Neural progenitor cell (in vitro differentiated cells): Measurements from ENCODE around the gene ARHGEF26. TPM values are rescaled to one million over a fixed set of nuclear protein-coding genes. Genes with fewer than 3 reads are reported as not detected.
A peak's percentile ranks its signal among the peaks of the same experiment; 100 is the strongest.

Experiments
- DNase-seq: peaks from one replicate; pipeline ENCODE4 v3.0.0-alpha.2; 2016; ENCODE audit warnings: low spot score
- H2AFZ ChIP-seq: fragments of 200-600 bp; sonication (generic); replicated peaks from 2 replicates; pipeline ENCODE4 v1.6.1; 2016; ENCODE audit warnings: antibody characterized with exemption
- H3F3A ChIP-seq: fragments of 200-600 bp; sonication (generic); 2 replicates; pipeline ENCODE4 v1.6.1; 2016; ENCODE audit warnings: antibody characterized with exemption, low read depth
- H3K27ac ChIP-seq: fragments of 200-600 bp; sonication (generic); 2 replicates; pipeline ENCODE4 v1.5.1; 2016; ENCODE audit warnings: mild to moderate bottlenecking
- H3K27me3 ChIP-seq: fragments of 200-600 bp; sonication (generic); 2 replicates; pipeline ENCODE4 v1.6.1; 2016; ENCODE audit warnings: mild to moderate bottlenecking, moderate library complexity
- H3K36me3 ChIP-seq: fragments of 200-600 bp; sonication (generic); 2 replicates; pipeline ENCODE4 v1.5.1; 2016
- H3K4me1 ChIP-seq: fragments of 200-600 bp; sonication (generic); 2 replicates; pipeline ENCODE4 v1.6.1; 2016; ENCODE audit warnings: mixed run types
- H3K4me2 ChIP-seq: fragments of 200-600 bp; sonication (generic); 2 replicates; pipeline ENCODE4 v1.6.1; 2016
- H3K4me3 ChIP-seq: fragments of 200-600 bp; sonication (generic); 2 replicates; pipeline ENCODE4 v1.5.1; 2016
- H3K79me2 ChIP-seq: fragments of 200-600 bp; sonication (generic); 2 replicates; pipeline ENCODE4 v1.6.1; 2016; ENCODE audit warnings: low read depth
- H3K9ac ChIP-seq: fragments of 200-600 bp; sonication (generic); 2 replicates; pipeline ENCODE4 v1.6.1; 2016
- H3K9me3 ChIP-seq: fragments of 200-600 bp; sonication (generic); 2 replicates; pipeline ENCODE4 v1.5.1; 2016; ENCODE audit warnings: low read depth
- H4K20me1 ChIP-seq: fragments of 200-600 bp; sonication (generic); 2 replicates; pipeline ENCODE4 v1.6.1; 2016; ENCODE audit warnings: low read depth
- H3K27ac Mint-ChIP-seq: 3 replicates; pipeline ENCODE4 v1.8.0; 2021; ENCODE audit warnings: mixed read lengths
- H3K27me3 Mint-ChIP-seq: 2 replicates; pipeline ENCODE4 v1.8.0; 2022; ENCODE audit warnings: low read depth, mild to moderate bottlenecking, inconsistent platforms, moderate library complexity, mixed read lengths; ENCODE audit not compliant: insufficient read depth
- H3K36me3 Mint-ChIP-seq: 3 replicates; pipeline ENCODE4 v1.8.0; 2021; ENCODE audit warnings: mixed read lengths
- H3K4me1 Mint-ChIP-seq: 3 replicates; pipeline ENCODE4 v1.8.0; 2021; ENCODE audit warnings: mixed read lengths
- H3K4me3 Mint-ChIP-seq: 3 replicates; pipeline ENCODE4 v1.8.0; 2021; ENCODE audit warnings: mild to moderate bottlenecking, moderate library complexity, mixed read lengths
- H3K9me3 Mint-ChIP-seq: 3 replicates; pipeline ENCODE4 v1.8.0; 2020; ENCODE audit warnings: mixed read lengths
- EZH2 ChIP-seq: fragments of 200-600 bp; sonication (generic); IDR thresholded peaks from 2 replicates; pipeline ENCODE4 v1.6.1; 2017; ENCODE audit warnings: antibody characterized with exemption, mild to moderate bottlenecking, moderate library complexity
- EZH2phosphoT487 ChIP-seq: fragments of 200-600 bp; sonication (generic); IDR thresholded peaks from 2 replicates; pipeline ENCODE4 v1.6.1; 2017; ENCODE audit warnings: antibody characterized with exemption
- total RNA-seq: library from RNA; depleted of rRNA; stranded (reverse); fragments of >200 nt; gene quantifications from 2 replicates; pipeline ENCODE4 v1.2.3, GENCODE V29; 2015; ENCODE audit warnings: low replicate concordance
- TF ChIP-seq, protein P1 (sequence below): fragments of 200-600 bp; sonication (generic); IDR thresholded peaks from 2 replicates; pipeline ENCODE4 v1.5.1; 2017; ENCODE audit warnings: antibody characterized with exemption, mild to moderate bottlenecking

Gene ARHGEF26
- total RNA-seq, 1 donor from 2014 or later = 14.0 TPM

- no peak for TF ChIP-seq EZH2
- no peak for TF ChIP-seq EZH2phosphoT487
- TF ChIP-seq, protein P1, sequence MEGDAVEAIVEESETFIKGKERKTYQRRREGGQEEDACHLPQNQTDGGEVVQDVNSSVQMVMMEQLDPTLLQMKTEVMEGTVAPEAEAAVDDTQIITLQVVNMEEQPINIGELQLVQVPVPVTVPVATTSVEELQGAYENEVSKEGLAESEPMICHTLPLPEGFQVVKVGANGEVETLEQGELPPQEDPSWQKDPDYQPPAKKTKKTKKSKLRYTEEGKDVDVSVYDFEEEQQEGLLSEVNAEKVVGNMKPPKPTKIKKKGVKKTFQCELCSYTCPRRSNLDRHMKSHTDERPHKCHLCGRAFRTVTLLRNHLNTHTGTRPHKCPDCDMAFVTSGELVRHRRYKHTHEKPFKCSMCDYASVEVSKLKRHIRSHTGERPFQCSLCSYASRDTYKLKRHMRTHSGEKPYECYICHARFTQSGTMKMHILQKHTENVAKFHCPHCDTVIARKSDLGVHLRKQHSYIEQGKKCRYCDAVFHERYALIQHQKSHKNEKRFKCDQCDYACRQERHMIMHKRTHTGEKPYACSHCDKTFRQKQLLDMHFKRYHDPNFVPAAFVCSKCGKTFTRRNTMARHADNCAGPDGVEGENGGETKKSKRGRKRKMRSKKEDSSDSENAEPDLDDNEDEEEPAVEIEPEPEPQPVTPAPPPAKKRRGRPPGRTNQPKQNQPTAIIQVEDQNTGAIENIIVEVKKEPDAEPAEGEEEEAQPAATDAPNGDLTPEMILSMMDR = no peak
- H3K27me3 ChIP-seq = peaks cover 35% of the 10 kb centered on the region
- no peaks in the 10 kb centered on the region for H3F3A ChIP-seq
- H3K4me3 Mint-ChIP-seq = peak overlapping the region; percentile 90
- no peak overlapping the region for H3K27ac ChIP-seq
- peak overlapping the region; percentile 93 for H3K4me2 ChIP-seq
- H3K9me3 ChIP-seq = no peaks in the 10 kb centered on the region
- H3K9ac ChIP-seq = no peak overlapping the region
- peaks cover 10% of the 10 kb centered on the region for H3K36me3 Mint-ChIP-seq
- H3K4me1 Mint-ChIP-seq = peaks cover 39% of the 10 kb centered on the region
- peak overlapping the region; percentile 79 for H3K4me3 ChIP-seq
- no peaks in the 10 kb centered on the region for H3K9me3 Mint-ChIP-seq
- peaks cover 14% of the 10 kb centered on the region for H3K79me2 ChIP-seq
- peaks cover 30% of the 10 kb centered on the region for H4K20me1 ChIP-seq
- peaks cover 14% of the 10 kb centered on the region for H3K4me1 ChIP-seq
- H3K27me3 Mint-ChIP-seq = peaks cover 5% of the 10 kb centered on the region
- H2AFZ ChIP-seq = no peak overlapping the region
- no peak for DNase-seq
- no peak overlapping the region for H3K27ac Mint-ChIP-seq
- H3K36me3 ChIP-seq = no peaks in the 10 kb centered on the region
Observed at GRCh38 chr3:154123906-154124305, 2.7 kb downstream of the ARHGEF26 start.

- H3K4me1 ChIP-seq = peaks cover 14% of the 10 kb centered on the region
- H3K36me3 Mint-ChIP-seq = peaks cover 19% of the 10 kb centered on the region
- DNase-seq = no peak
- H3K9ac ChIP-seq = no peak overlapping the region
- no peaks in the 10 kb centered on the region for H3F3A ChIP-seq
- H3K36me3 ChIP-seq = no peaks in the 10 kb centered on the region
- no peaks in the 10 kb centered on the region for H3K9me3 Mint-ChIP-seq
- peaks cover 26% of the 10 kb centered on the region for H3K27me3 ChIP-seq
- H4K20me1 ChIP-seq = peaks cover 30% of the 10 kb centered on the region
- H3K27ac ChIP-seq = no peak overlapping the region
- H3K4me3 ChIP-seq = no peak overlapping the region
- peaks cover 31% of the 10 kb centered on the region for H3K4me1 Mint-ChIP-seq
- peaks cover 5% of the 10 kb centered on the region for H3K27me3 Mint-ChIP-seq
- H2AFZ ChIP-seq = no peak overlapping the region
- peak overlapping the region; percentile 7 for H3K4me2 ChIP-seq
- TF ChIP-seq, protein P1 = no peak
- TF ChIP-seq EZH2phosphoT487 (no peak), EZH2 (no peak)
- H3K4me3 Mint-ChIP-seq = no peak overlapping the region
- no peak overlapping the region for H3K27ac Mint-ChIP-seq
- H3K9me3 ChIP-seq = no peaks in the 10 kb centered on the region
- peaks cover 14% of the 10 kb centered on the region for H3K79me2 ChIP-seq
Observed at GRCh38 chr3:154125378-154126030, 4.3 kb downstream of the ARHGEF26 start.

DNA sequence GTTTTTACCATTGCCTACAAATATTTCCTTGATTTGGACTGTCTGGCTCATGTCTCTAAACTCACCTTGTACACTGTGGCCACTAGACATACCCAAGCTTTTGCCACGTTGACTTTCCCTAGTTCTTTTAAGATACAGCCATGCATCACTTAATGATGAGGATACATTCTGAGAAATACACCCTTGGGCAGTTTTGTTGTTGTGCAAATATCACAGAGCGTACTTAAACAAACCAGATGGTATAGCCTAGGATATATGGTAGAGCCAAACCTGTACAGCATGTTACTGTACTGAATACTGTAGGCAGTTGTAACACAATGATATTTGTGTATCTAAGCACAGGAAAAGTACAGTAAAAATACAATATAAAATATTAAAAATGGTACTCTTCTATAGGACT lies 5.5 kb downstream of the ARHGEF26 start:
- TF ChIP-seq EZH2 (no peak), EZH2phosphoT487 (no peak)
- TF ChIP-seq, protein P1 = no peak
- Mint-ChIP-seq H3K9me3 (no peaks in the 10 kb centered on the region), H3K4me1 (peaks cover 28% of the 10 kb centered on the region), H3K27ac (no peak overlapping the region), H3K27me3 (peaks cover 1% of the 10 kb centered on the region), H3K36me3 (peaks cover 25% of the 10 kb centered on the region), H3K4me3 (no peak overlapping the region)
- Histone ChIP-seq H3K9ac (no peak overlapping the region), H3K4me1 (peaks cover 17% of the 10 kb centered on the region), H3F3A (no peaks in the 10 kb centered on the region), H3K36me3 (no peaks in the 10 kb centered on the region), H3K4me3 (no peak overlapping the region), H4K20me1 (peaks cover 31% of the 10 kb centered on the region), H2AFZ (no peak overlapping the region), H3K27me3 (peaks cover 20% of the 10 kb centered on the region), H3K79me2 (peaks cover 17% of the 10 kb centered on the region), H3K4me2 (no peak overlapping the region), H3K9me3 (no peaks in the 10 kb centered on the region), H3K27ac (no peak overlapping the region)
- no peak for DNase-seq
